Measurements from ENCODE around the gene CBLN3. TPM values are rescaled to one million over a fixed set of nuclear protein-coding genes. Genes with fewer than 3 reads are reported as not detected.

The CBLN3 gene
- total and polyA plus RNA-seq, 9 of the 15 experiments (the other 6 are each of a cell fraction or from before 2014, with no cell fraction given) = 0.05 to 0.59 (median 0.26) TPM; not detected in 1

DNA sequence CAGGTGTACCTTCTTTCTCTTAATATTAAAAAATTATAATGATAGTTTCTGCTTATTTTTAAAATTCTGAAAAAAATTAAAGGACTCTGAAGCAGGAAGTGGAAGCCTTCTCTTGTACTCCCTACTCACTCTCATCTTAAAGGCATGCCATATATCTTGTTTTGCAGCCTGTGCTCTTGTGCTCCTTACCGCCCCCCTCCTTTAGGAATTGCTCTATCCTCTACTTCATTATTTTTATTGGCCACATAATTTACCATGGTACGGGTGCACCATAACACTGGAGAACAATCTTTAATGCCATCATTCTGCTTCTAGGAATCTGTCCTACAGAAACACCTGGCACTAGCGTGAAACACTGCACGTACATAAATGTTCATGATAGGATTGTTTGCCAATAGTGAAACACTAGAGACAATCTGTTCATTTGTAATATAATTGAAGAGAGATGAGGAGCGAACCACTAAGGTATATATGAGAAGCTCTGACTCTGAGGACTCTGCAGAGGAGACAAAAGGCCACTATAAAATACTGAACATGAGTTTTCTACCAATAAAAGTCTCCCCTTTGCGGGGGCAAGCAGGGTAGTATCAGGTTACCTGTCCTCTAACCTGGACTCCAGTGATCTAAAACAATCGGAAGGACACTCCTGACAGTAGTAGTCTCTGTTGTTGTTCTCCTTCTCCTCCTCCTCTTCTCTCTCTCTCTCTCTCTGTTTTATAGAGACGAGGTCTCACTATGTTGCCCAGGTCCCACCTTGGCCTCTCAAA is 37.0 kb downstream of the CBLN3 start (continued):
- TF ChIP-seq, protein P1, sequence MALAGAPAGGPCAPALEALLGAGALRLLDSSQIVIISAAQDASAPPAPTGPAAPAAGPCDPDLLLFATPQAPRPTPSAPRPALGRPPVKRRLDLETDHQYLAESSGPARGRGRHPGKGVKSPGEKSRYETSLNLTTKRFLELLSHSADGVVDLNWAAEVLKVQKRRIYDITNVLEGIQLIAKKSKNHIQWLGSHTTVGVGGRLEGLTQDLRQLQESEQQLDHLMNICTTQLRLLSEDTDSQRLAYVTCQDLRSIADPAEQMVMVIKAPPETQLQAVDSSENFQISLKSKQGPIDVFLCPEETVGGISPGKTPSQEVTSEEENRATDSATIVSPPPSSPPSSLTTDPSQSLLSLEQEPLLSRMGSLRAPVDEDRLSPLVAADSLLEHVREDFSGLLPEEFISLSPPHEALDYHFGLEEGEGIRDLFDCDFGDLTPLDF (CRISPR knock-in tag; IDR thresholded peaks at IDR 0.05) = no peak
- no peak for TF ChIP-seq SMARCC2 (IDR thresholded peaks at IDR 0.05; ENCODE audit: low read depth)
- no peak for TF ChIP-seq CBX8 (IDR thresholded peaks at IDR 0.05; ENCODE audit: borderline replicate concordance, extremely low read depth, low read depth, low read length, poor library complexity, severe bottlenecking)
- TF ChIP-seq ARID1B (IDR thresholded peaks at IDR 0.05) = no peak
- no peak for TF ChIP-seq TGIF2 (CRISPR knock-in tag; IDR thresholded peaks at IDR 0.05)
- no peak for TF ChIP-seq ZKSCAN1 (IDR thresholded peaks at IDR 0.05; ENCODE audit: low read depth, low read length)
- no peak for TF ChIP-seq PRMT5 (CRISPR knock-in tag; IDR thresholded peaks at IDR 0.05)
- TF ChIP-seq TOE1 (IDR thresholded peaks at IDR 0.05; ENCODE audit: borderline replicate concordance) = no peak
- TF ChIP-seq TOE1 (CRISPR knock-in tag; IDR thresholded peaks at IDR 0.05; ENCODE audit: borderline replicate concordance, low read depth) = no peak
- no peak for TF ChIP-seq HNRNPK (IDR thresholded peaks at IDR 0.05; ENCODE audit: low read depth, low read length, poor library complexity, severe bottlenecking)
- TF ChIP-seq L3MBTL2 (IDR thresholded peaks at IDR 0.05) = no peak
- no peak for TF ChIP-seq ZNF165 (CRISPR knock-in tag; IDR thresholded peaks at IDR 0.05; ENCODE audit: borderline replicate concordance)
- TF ChIP-seq NBN (IDR thresholded peaks at IDR 0.05; ENCODE audit: low read depth) = no peak
- TF ChIP-seq, protein P2, sequence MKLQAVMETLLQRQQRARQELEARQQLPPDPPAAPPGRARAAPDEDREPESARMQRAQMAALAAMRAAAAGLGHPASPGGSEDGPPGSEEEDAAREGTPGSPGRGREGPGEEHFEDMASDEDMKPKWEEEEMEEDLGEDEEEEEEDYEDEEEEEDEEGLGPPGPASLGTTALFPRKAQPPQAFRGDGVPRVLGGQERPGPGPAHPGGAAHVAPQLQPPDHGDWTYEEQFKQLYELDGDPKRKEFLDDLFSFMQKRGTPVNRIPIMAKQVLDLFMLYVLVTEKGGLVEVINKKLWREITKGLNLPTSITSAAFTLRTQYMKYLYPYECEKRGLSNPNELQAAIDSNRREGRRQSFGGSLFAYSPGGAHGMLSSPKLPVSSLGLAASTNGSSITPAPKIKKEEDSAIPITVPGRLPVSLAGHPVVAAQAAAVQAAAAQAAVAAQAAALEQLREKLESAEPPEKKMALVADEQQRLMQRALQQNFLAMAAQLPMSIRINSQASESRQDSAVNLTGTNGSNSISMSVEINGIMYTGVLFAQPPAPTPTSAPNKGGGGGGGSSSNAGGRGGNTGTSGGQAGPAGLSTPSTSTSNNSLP (IDR thresholded peaks at IDR 0.05; ENCODE audit: borderline replicate concordance, low read depth, low read length) = 0 out of 2 replicates have a peak, but pooled peaks have one; percentile 19
- no peak for TF ChIP-seq ZNF695 (CRISPR knock-in tag; IDR thresholded peaks at IDR 0.05)
- TF ChIP-seq SRSF1 (IDR thresholded peaks at IDR 0.05; ENCODE audit: low read depth, low read length) = no peak
- TF ChIP-seq TAF9B (IDR thresholded peaks at IDR 0.05; ENCODE audit: partially characterized antibody) = peak; percentile 27
- TF ChIP-seq MEIS2 (IDR thresholded peaks at IDR 0.05; ENCODE audit: partially characterized antibody) = peak; percentile 26
- TF ChIP-seq ZNF324 (CRISPR knock-in tag; IDR thresholded peaks at IDR 0.05) = no peak
